OCI-LY3 (cell line): ENCODE measurements around the gene PIK3AP1.

Experiments
- H2AFZ ChIP-seq: fragments of 200-600, 300-600 bp; shearing (Covaris generic); 2 replicates; pipeline ENCODE4 v1.6.0; 2014; ENCODE audit warnings: antibody characterized with exemption, low read depth, low read length
- H3K27ac ChIP-seq: fragments of 200-600, 300-600 bp; sonication (generic); 2 replicates; pipeline ENCODE4 v1.5.1; 2014; ENCODE audit warnings: mild to moderate bottlenecking, low read length, moderate library complexity, mixed read lengths
- H3K27me3 ChIP-seq: fragments of 200-600, 300-600 bp; sonication (generic); 2 replicates; pipeline ENCODE4 v1.6.1; 2014; ENCODE audit warnings: low read depth, low read length, mixed read lengths
- H3K36me3 ChIP-seq: fragments of 200-600, 300-600 bp; sonication (generic); replicated peaks from 2 replicates; pipeline ENCODE3; 2014; ENCODE audit warnings: low read depth, low read length, mixed read lengths
- H3K4me1 ChIP-seq: fragments of 300-600, 200-600 bp; sonication (generic); 2 replicates; pipeline ENCODE4 v1.6.1; 2014; ENCODE audit warnings: low read length, mixed read lengths
- H3K4me2 ChIP-seq: fragments of 200-600, 300-600 bp; sonication (generic); 2 replicates; pipeline ENCODE4 v1.6.1; 2014; ENCODE audit warnings: low read length, mixed read lengths
- H3K4me3 ChIP-seq: fragments of 300-600, 200-600 bp; sonication (generic); 2 replicates; pipeline ENCODE4 v1.5.1; 2014; ENCODE audit warnings: antibody characterized with exemption, mild to moderate bottlenecking, low read length, moderate library complexity
- H3K79me2 ChIP-seq: fragments of 300-600, 200-600 bp; shearing (Covaris generic); 2 replicates; pipeline ENCODE4 v1.6.1; 2014; ENCODE audit warnings: mild to moderate bottlenecking, low read length, mixed read lengths
- H3K9ac ChIP-seq: fragments of 300-600, 200-600 bp; shearing (Covaris generic); 2 replicates; pipeline ENCODE4 v1.6.0; 2014; ENCODE audit warnings: mild to moderate bottlenecking, low read length, moderate library complexity
- H3K9me3 ChIP-seq: fragments of 200-600, 300-600 bp; shearing (Covaris generic); 2 replicates; pipeline ENCODE4 v1.6.1; 2014; ENCODE audit warnings: low read length, mixed read lengths; ENCODE audit not compliant: insufficient read depth
- H4K20me1 ChIP-seq: fragments of 200-600, 300-600 bp; sonication (generic); 2 replicates; pipeline ENCODE4 v1.6.1; 2016; ENCODE audit warnings: low read length, mixed read lengths; ENCODE audit not compliant: insufficient read depth
- EZH2phosphoT487 ChIP-seq: fragments of 200-600 bp; shearing (Covaris generic); IDR thresholded peaks from 2 replicates; pipeline ENCODE4 v1.6.1; 2018; ENCODE audit warnings: antibody characterized with exemption, mixed run types, low read depth
- TF ChIP-seq, protein P1 (sequence below): fragments of 200-600, 300-600 bp; sonication (generic); IDR thresholded peaks from 2 replicates; pipeline ENCODE4 v1.5.1; 2014; ENCODE audit warnings: antibody characterized with exemption, low read length, low read depth

Gene PIK3AP1

DNA sequence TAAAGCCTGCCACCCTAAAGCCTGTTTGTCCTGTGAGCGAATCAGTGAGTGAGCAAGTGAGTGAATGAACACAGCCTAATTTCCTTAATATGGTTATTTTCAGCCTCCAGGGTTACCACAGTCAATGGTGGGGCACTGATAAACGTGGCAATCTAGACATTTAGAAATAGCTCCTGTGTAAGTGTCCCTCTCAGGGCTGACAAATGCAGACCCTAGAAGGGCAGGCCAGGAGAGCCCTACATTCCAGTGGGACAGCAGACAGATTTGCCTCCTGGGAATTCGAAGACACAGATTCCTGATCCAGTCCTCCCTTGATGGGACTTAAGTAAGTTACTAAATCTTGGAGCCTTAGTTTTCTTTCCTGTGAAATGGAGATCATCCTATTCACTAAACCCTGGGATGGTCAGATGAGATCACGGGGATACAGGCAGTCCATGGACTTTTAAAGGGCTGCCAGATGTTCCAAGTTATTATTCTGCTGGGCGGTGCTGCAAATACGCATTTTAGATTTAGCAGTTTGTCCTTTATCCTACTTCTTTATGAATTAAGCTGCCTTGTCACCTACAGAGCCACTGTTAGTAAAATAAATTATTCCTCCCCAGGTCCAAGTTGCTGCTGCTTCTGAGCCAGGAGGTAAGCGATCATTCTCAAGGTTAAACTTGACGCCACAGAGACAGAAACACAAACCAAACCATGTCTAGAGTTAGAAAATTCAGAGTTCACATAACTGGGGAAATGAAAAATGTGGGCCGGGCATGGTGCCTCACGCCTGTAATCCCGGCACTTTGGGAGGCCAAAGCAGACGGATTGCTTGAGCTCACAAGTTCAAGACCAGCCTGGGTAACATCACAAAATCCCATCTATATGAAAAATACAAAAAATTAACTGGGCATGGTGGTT lies 78.7 kb downstream of the PIK3AP1 start:
- Histone ChIP-seq H3K9ac (no peak overlapping the region), H3K9me3 (no peaks in the 10 kb centered on the region), H3K27me3 (no peaks in the 10 kb centered on the region), H4K20me1 (no peaks in the 10 kb centered on the region), H3K27ac (no peak overlapping the region), H2AFZ (no peak overlapping the region), H3K4me3 (no peak overlapping the region), H3K4me1 (peaks cover 40% of the 10 kb centered on the region), H3K4me2 (0 out of 2 replicates have a peak overlapping the region, but pooled peaks have one; percentile 9), H3K36me3 (peaks cover 32% of the 10 kb centered on the region), H3K79me2 (no peaks in the 10 kb centered on the region)
- TF ChIP-seq EZH2phosphoT487: no peak
- TF ChIP-seq, protein P1, sequence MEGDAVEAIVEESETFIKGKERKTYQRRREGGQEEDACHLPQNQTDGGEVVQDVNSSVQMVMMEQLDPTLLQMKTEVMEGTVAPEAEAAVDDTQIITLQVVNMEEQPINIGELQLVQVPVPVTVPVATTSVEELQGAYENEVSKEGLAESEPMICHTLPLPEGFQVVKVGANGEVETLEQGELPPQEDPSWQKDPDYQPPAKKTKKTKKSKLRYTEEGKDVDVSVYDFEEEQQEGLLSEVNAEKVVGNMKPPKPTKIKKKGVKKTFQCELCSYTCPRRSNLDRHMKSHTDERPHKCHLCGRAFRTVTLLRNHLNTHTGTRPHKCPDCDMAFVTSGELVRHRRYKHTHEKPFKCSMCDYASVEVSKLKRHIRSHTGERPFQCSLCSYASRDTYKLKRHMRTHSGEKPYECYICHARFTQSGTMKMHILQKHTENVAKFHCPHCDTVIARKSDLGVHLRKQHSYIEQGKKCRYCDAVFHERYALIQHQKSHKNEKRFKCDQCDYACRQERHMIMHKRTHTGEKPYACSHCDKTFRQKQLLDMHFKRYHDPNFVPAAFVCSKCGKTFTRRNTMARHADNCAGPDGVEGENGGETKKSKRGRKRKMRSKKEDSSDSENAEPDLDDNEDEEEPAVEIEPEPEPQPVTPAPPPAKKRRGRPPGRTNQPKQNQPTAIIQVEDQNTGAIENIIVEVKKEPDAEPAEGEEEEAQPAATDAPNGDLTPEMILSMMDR: no peak

DNA sequence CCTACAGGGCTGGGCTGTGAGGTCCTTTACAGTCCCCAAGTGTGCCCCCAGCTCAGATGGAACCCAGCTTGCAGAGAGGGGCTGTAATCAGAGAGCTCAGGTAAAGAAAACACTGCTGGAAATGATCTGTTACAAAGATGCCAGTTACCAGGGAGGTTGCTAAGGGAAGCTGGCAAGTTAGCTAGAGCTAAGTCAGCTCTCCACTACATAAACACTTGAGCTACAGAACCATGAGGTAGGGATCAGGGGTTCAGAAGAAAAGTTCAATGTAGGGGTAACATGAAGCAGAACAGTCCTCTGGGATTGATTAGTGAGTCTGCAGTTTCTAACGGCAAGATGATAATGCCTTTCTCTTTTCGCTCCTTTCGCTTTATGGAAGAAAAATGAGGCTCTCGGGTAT lies 80.4 kb downstream of the PIK3AP1 start:
- peaks cover 23% of the 10 kb centered on the region for H3K4me1 ChIP-seq

DNA sequence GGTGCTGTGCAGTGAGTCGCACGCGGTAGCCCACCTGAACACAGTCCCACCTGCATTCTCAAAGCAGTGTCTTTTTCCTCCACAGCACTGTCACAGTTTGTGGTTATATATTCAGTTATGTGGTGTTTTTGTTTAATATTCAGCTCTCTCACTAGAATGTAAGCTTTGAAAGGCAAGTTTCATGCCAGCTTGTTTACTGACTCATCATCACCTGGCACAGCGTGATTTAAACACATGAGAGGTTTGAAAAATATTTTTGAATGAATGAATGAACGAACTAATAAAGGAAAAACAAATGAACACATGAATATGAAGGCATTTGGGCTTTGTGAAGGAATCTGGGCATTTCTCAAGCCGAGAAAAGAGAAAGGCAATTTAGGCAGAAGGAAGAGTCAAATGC lies 81.6 kb downstream of the PIK3AP1 start:
- Histone ChIP-seq H2AFZ (no peak overlapping the region), H3K36me3 (peaks cover 15% of the 10 kb centered on the region), H3K4me3 (no peak overlapping the region), H3K27ac (no peak overlapping the region), H3K9me3 (no peaks in the 10 kb centered on the region), H3K9ac (no peak overlapping the region), H3K27me3 (no peaks in the 10 kb centered on the region), H3K4me2 (no peak overlapping the region), H4K20me1 (no peaks in the 10 kb centered on the region), H3K79me2 (no peaks in the 10 kb centered on the region), H3K4me1 (peaks cover 12% of the 10 kb centered on the region)
- TF ChIP-seq EZH2phosphoT487: no peak
- TF ChIP-seq, protein P1: no peak

More for the DNA sequence above, 80.4 kb downstream of the PIK3AP1 start:
- Histone ChIP-seq H3K27me3 (no peaks in the 10 kb centered on the region), H3K36me3 (peaks cover 24% of the 10 kb centered on the region), H4K20me1 (no peaks in the 10 kb centered on the region), H3K79me2 (no peaks in the 10 kb centered on the region), H3K4me2 (no peak overlapping the region), H2AFZ (no peak overlapping the region), H3K9ac (no peak overlapping the region), H3K4me3 (no peak overlapping the region), H3K27ac (no peak overlapping the region), H3K9me3 (no peaks in the 10 kb centered on the region)
- TF ChIP-seq EZH2phosphoT487: no peak
- TF ChIP-seq, protein P1: no peak

DNA sequence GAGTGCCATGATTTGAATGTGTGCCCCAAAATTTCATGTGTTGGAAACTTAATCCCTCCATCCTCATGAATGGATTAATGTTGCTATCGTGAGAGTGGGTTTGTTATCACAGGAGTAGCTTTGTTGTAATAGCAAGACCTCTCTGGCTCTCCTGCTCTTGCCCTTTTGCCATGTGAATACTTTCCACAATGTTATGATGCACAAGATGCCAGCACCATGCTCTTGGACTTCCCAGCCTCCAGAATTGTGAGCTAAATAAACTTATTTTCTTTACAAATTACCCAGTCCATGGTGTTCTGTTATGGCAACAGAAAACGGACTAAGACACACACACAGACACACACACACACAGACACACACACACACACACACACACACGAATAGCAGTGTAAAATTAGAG lies 82.2 kb downstream of the PIK3AP1 start:
- no peak overlapping the region for H3K4me3 ChIP-seq
- peaks cover 7% of the 10 kb centered on the region for H3K4me1 ChIP-seq
- H3K27me3 ChIP-seq: no peaks in the 10 kb centered on the region
- H3K79me2 ChIP-seq: no peaks in the 10 kb centered on the region
- H3K9me3 ChIP-seq: no peaks in the 10 kb centered on the region
- H4K20me1 ChIP-seq: no peaks in the 10 kb centered on the region
- peaks cover 9% of the 10 kb centered on the region for H3K36me3 ChIP-seq
- no peak overlapping the region for H3K4me2 ChIP-seq
- no peak overlapping the region for H3K27ac ChIP-seq
- TF ChIP-seq, protein P1: no peak
- TF ChIP-seq EZH2phosphoT487: no peak
- H2AFZ ChIP-seq: no peak overlapping the region
- no peak overlapping the region for H3K9ac ChIP-seq
